ENCODE measurements around the gene SCIN. TPM values are rescaled to one million over a fixed set of nuclear protein-coding genes. Genes with fewer than 3 reads are reported as not detected.
"Not testable (repeated sequence)": the region's sequence is repeated elsewhere in the genome, so short reads cannot be mapped to it uniquely, and the experiment has no call there.

The SCIN gene
- total RNA-seq, 1 donor from 2014 or later = 1.0 TPM

GRCh38 chr7:12683678-12684585 is 113.4 kb downstream of the SCIN start:
- Histone ChIP-seq H3K9ac (ENCODE audit: low read depth in 1 of 3, low read length in 3 of 3) (no peak overlapping the region), H3K4me1 (ENCODE audit: control insufficient read depth in 3 of 3, insufficient read depth in 3 of 3, low read length in 3 of 3) (peaks cover 0 to 6% (median 3%) of the 10 kb centered on the region in 3 donors), H3K4me3 (ENCODE audit: low read length in 3 of 3) (no peak overlapping the region), H3K27me3 (ENCODE audit: control insufficient read depth in 3 of 3, insufficient read depth in 3 of 3, low read length in 3 of 3) (no peaks in the 10 kb centered on the region), H3K9me3 (ENCODE audit: control insufficient read depth in 3 of 3, low read length in 3 of 3) (no peaks in the 10 kb centered on the region), H3K36me3 (ENCODE audit: control insufficient read depth in 3 of 3, insufficient read depth in 3 of 3, low read length in 3 of 3) (no peaks in the 10 kb centered on the region), H3K27ac (ENCODE audit: low read depth, low read length) (no peak overlapping the region)

- no peaks in the 10 kb centered on the region for H3K9me3 ChIP-seq (ENCODE audit: control insufficient read depth in 3 of 3, low read length in 3 of 3)
- H3K36me3 ChIP-seq (ENCODE audit: control insufficient read depth in 3 of 3, insufficient read depth in 3 of 3, low read length in 3 of 3) = no peaks in the 10 kb centered on the region
- no peak overlapping the region for H3K27ac ChIP-seq (ENCODE audit: low read depth, low read length)
- no peak overlapping the region for H3K9ac ChIP-seq (ENCODE audit: low read depth in 1 of 3, low read length in 3 of 3)
- no peak overlapping the region for H3K4me3 ChIP-seq (ENCODE audit: low read length in 3 of 3)
- peaks cover 0 to 6% (median 3%) of the 10 kb centered on the region in 3 donors for H3K4me1 ChIP-seq (ENCODE audit: control insufficient read depth in 3 of 3, insufficient read depth in 3 of 3, low read length in 3 of 3)
- H3K27me3 ChIP-seq (ENCODE audit: control insufficient read depth in 3 of 3, insufficient read depth in 3 of 3, low read length in 3 of 3) = no peaks in the 10 kb centered on the region
Measured at GRCh38 chr7:12684733-12685132, 114.2 kb downstream of the SCIN start.

- no peaks in the 10 kb centered on the region for H3K36me3 ChIP-seq (ENCODE audit: control insufficient read depth in 3 of 3, insufficient read depth in 3 of 3, low read length in 3 of 3)
- H3K27ac ChIP-seq (ENCODE audit: low read depth, low read length) = peak overlapping the region; percentile 75
- no peaks in the 10 kb centered on the region for H3K9me3 ChIP-seq (ENCODE audit: control insufficient read depth in 3 of 3, low read length in 3 of 3)
- H3K27me3 ChIP-seq (ENCODE audit: control insufficient read depth in 3 of 3, insufficient read depth in 3 of 3, low read length in 3 of 3) = no peaks in the 10 kb centered on the region
- no peak overlapping the region for H3K9ac ChIP-seq (ENCODE audit: low read depth in 1 of 3, low read length in 3 of 3)
- H3K4me1 ChIP-seq (ENCODE audit: control insufficient read depth in 3 of 3, insufficient read depth in 3 of 3, low read length in 3 of 3) = peaks cover 0 to 7% (median 6%) of the 10 kb centered on the region in 3 donors
- H3K4me3 ChIP-seq (ENCODE audit: low read length in 3 of 3) = no peak overlapping the region
Measured at GRCh38 chr7:12685550-12685949, 115.0 kb downstream of the SCIN start.

- Histone ChIP-seq H3K36me3 (ENCODE audit: control insufficient read depth in 3 of 3, insufficient read depth in 3 of 3, low read length in 3 of 3) (no peaks in the 10 kb centered on the region), H3K9me3 (ENCODE audit: control insufficient read depth in 3 of 3, low read length in 3 of 3) (no peaks in the 10 kb centered on the region), H3K4me1 (ENCODE audit: control insufficient read depth in 3 of 3, insufficient read depth in 3 of 3, low read length in 3 of 3) (peaks cover 0 to 7% (median 6%) of the 10 kb centered on the region in 3 donors), H3K9ac (ENCODE audit: low read depth in 1 of 3, low read length in 3 of 3) (peak overlapping the region; percentile 78 to 85 (median 79)), H3K27ac (ENCODE audit: low read depth, low read length) (peak overlapping the region; percentile 75), H3K27me3 (ENCODE audit: control insufficient read depth in 3 of 3, insufficient read depth in 3 of 3, low read length in 3 of 3) (no peaks in the 10 kb centered on the region), H3K4me3 (ENCODE audit: low read length in 3 of 3) (peak overlapping the region; percentile 77 to 91 (median 88))
Measured at GRCh38 chr7:12686234-12686890, 115.8 kb downstream of the SCIN start.

- Histone ChIP-seq H3K9me3 (ENCODE audit: control insufficient read depth in 3 of 3, low read length in 3 of 3) (no peaks in the 10 kb centered on the region), H3K36me3 (ENCODE audit: control insufficient read depth in 3 of 3, insufficient read depth in 3 of 3, low read length in 3 of 3) (no peaks in the 10 kb centered on the region), H3K27me3 (ENCODE audit: control insufficient read depth in 3 of 3, insufficient read depth in 3 of 3, low read length in 3 of 3) (no peaks in the 10 kb centered on the region), H3K4me3 (ENCODE audit: low read length in 3 of 3) (peak within 1 kb of the TSS; percentile 77 to 91 (median 88)), H3K9ac (ENCODE audit: low read depth in 1 of 3, low read length in 3 of 3) (peak within 1 kb of the TSS; percentile 78 to 85 (median 79)), H3K27ac (ENCODE audit: low read depth, low read length) (peak within 1 kb of the TSS; percentile 75), H3K4me1 (ENCODE audit: control insufficient read depth in 3 of 3, insufficient read depth in 3 of 3, low read length in 3 of 3) (peaks cover 0 to 7% (median 6%) of the 10 kb centered on the region in 3 donors)
Measured at GRCh38 chr7:12686891-12687717, 116.6 kb downstream of the SCIN start, which contains the start of gene ARL4A. ARL4A (plus strand) TSS chr7:12687633; CDS start chr7:12688255, 622 bp downstream.

- Histone ChIP-seq H3K9ac (ENCODE audit: low read depth in 1 of 3, low read length in 3 of 3) (peak overlapping the region; percentile 42 to 79 (median 73)), H3K4me3 (ENCODE audit: low read length in 3 of 3) (peak overlapping the region; percentile 77 to 91 (median 88)), H3K27me3 (ENCODE audit: control insufficient read depth in 3 of 3, insufficient read depth in 3 of 3, low read length in 3 of 3) (no peaks in the 10 kb centered on the region), H3K9me3 (ENCODE audit: control insufficient read depth in 3 of 3, low read length in 3 of 3) (no peaks in the 10 kb centered on the region), H3K27ac (ENCODE audit: low read depth, low read length) (peak overlapping the region; percentile 75), H3K4me1 (ENCODE audit: control insufficient read depth in 3 of 3, insufficient read depth in 3 of 3, low read length in 3 of 3) (peaks cover 0 to 7% (median 6%) of the 10 kb centered on the region in 3 donors), H3K36me3 (ENCODE audit: control insufficient read depth in 3 of 3, insufficient read depth in 3 of 3, low read length in 3 of 3) (no peaks in the 10 kb centered on the region)
Measured at GRCh38 chr7:12687718-12688171, 117.2 kb downstream of the SCIN start.

GRCh38 chr7:12688485-12689170 is 118.1 kb downstream of the SCIN start:
- H3K27me3 ChIP-seq (ENCODE audit: control insufficient read depth in 3 of 3, insufficient read depth in 3 of 3, low read length in 3 of 3); H3K9me3 ChIP-seq (ENCODE audit: control insufficient read depth in 3 of 3, low read length in 3 of 3); H3K4me1 ChIP-seq (ENCODE audit: control insufficient read depth in 3 of 3, insufficient read depth in 3 of 3, low read length in 3 of 3); H3K36me3 ChIP-seq (ENCODE audit: control insufficient read depth in 3 of 3, insufficient read depth in 3 of 3, low read length in 3 of 3); H3K9ac ChIP-seq (ENCODE audit: low read depth in 1 of 3, low read length in 3 of 3); H3K27ac ChIP-seq (ENCODE audit: low read depth, low read length): not testable (repeated sequence)
- peak overlapping the region in 1 of 3 donors; percentile 33 for H3K4me3 ChIP-seq (ENCODE audit: low read length in 3 of 3)

- Histone ChIP-seq H3K27ac (ENCODE audit: low read depth, low read length) (no peak overlapping the region), H3K4me3 (ENCODE audit: low read length in 3 of 3) (peak overlapping the region in 1 of 3 donors; percentile 33), H3K4me1 (ENCODE audit: control insufficient read depth in 3 of 3, insufficient read depth in 3 of 3, low read length in 3 of 3) (peaks cover 0 to 7% (median 6%) of the 10 kb centered on the region in 3 donors), H3K27me3 (ENCODE audit: control insufficient read depth in 3 of 3, insufficient read depth in 3 of 3, low read length in 3 of 3) (no peaks in the 10 kb centered on the region), H3K36me3 (ENCODE audit: control insufficient read depth in 3 of 3, insufficient read depth in 3 of 3, low read length in 3 of 3) (no peaks in the 10 kb centered on the region), H3K9me3 (ENCODE audit: control insufficient read depth in 3 of 3, low read length in 3 of 3) (no peaks in the 10 kb centered on the region), H3K9ac (ENCODE audit: low read depth in 1 of 3, low read length in 3 of 3) (no peak overlapping the region)
Measured at GRCh38 chr7:12689451-12689850, 118.9 kb downstream of the SCIN start.
